HepG2 (cell line): ENCODE results near the gene SLC16A5.

Source experiments
- CREB1 ChIP-seq, 2 experiments: fragments of 450-650 bp in 1 of 2; IDR thresholded peaks; 2 replicates each; pipeline ENCODE4 v1.6.1; 2016 to 2017; ENCODE audit warnings: control low read depth in 1 of 2, mild to moderate bottlenecking in 1 of 2, missing compliant biosample characterization in 1 of 2, missing genetic modification characterization in 1 of 2
- CTCF ChIP-seq: sonication (generic); formaldehyde crosslinking; IDR thresholded peaks from 2 replicates; pipeline ENCODE4 v1.5.0; 2020; ENCODE audit warnings: mild to moderate bottlenecking, missing genetic modification reagents, moderate library complexity
- DBP ChIP-seq: sonication (generic); formaldehyde crosslinking; IDR thresholded peaks from 2 replicates; pipeline ENCODE4 v1.4.0; 2020; ENCODE audit warnings: missing genetic modification reagents; ENCODE audit errors: not compliant biosample characterization
- IKZF5 ChIP-seq: IDR thresholded peaks from 2 replicates; pipeline ENCODE4 v1.6.1; 2018; ENCODE audit warnings: missing genetic modification reagents, mild to moderate bottlenecking, missing compliant biosample characterization
- PHB2 ChIP-seq: fragments of 450-650 bp; IDR thresholded peaks from 2 replicates; pipeline ENCODE4 v1.6.1; 2018; ENCODE audit not compliant: partially characterized antibody
- PREB ChIP-seq: sonication (generic); formaldehyde crosslinking; IDR thresholded peaks from 2 replicates; pipeline ENCODE4 v1.4.0; 2020; ENCODE audit warnings: missing genetic modification reagents
- SMAD3 ChIP-seq: sonication (generic); formaldehyde crosslinking; IDR thresholded peaks from 2 replicates; pipeline ENCODE4 v1.4.0; 2020; ENCODE audit warnings: missing genetic modification reagents
- ZNF260 ChIP-seq: sonication (generic); formaldehyde crosslinking; IDR thresholded peaks from 2 replicates; pipeline ENCODE4 v1.4.0; 2020; ENCODE audit warnings: missing genetic modification reagents, low read depth, mild to moderate bottlenecking, borderline replicate concordance
- ZNF337 ChIP-seq: sonication (generic); formaldehyde crosslinking; IDR thresholded peaks from 2 replicates; pipeline ENCODE4 v1.5.1; 2020; ENCODE audit warnings: missing genetic modification reagents, low read depth, mild to moderate bottlenecking, borderline replicate concordance
- ZNF577 ChIP-seq: sonication (generic); formaldehyde crosslinking; IDR thresholded peaks from 2 replicates; pipeline ENCODE4 v1.4.0; 2020; ENCODE audit warnings: mild to moderate bottlenecking, low read depth, missing genetic modification reagents, borderline replicate concordance

GRCh38 chr17:75142236-75142971, 54.6 kb downstream of the SLC16A5 start:
- TF ChIP-seq CTCF (CRISPR knock-in tag) (no peak), CREB1 (IDR thresholded peaks at IDR 0.05) (no peak), CREB1 (CRISPR knock-in tag; IDR thresholded peaks at IDR 0.05) (no peak), PREB (no peak), ZNF337 (CRISPR knock-in tag) (no peak), SMAD3 (CRISPR knock-in tag) (no peak), ZNF577 (CRISPR knock-in tag) (no peak), IKZF5 (no peak), PHB2 (no peak), ZNF260 (CRISPR knock-in tag) (no peak), DBP (CRISPR knock-in tag) (no peak)
